Breast epithelium (tissue), 4 donors: ENCODE data around the gene CITED2. TPM values are rescaled to one million over a fixed set of nuclear protein-coding genes. Genes with fewer than 3 reads are reported as not detected.

Source experiments
- DNase-seq, 2 donors: peaks; one replicate each; pipeline ENCODE4 v3.0.0-alpha.2; 2019; ENCODE audit warnings: low spot score in 2 of 2
- H3K27ac ChIP-seq, 2 donors: fragments of 200-600 bp; sonication (generic) in 1 of 2; one replicate each; pipeline ENCODE4 v1.5.1; 2016 to 2019; ENCODE audit warnings: mild to moderate bottlenecking in 1 of 2
- H3K27me3 ChIP-seq, 2 donors: fragments of 200-600 bp; sonication (generic) in 1 of 2; one replicate each; pipeline versions ENCODE4 v1.5.1 to v1.6.0; 2017 to 2019; ENCODE audit warnings: control low read depth in 1 of 2, mild to moderate bottlenecking in 1 of 2
- H3K36me3 ChIP-seq: fragments of 200-600 bp; one replicate; pipeline ENCODE4 v1.5.1; 2019
- H3K4me1 ChIP-seq, 2 donors: fragments of 200-600 bp; sonication (generic); one replicate each; pipeline ENCODE4 v1.5.1; 2016 to 2019; ENCODE audit warnings: control low read depth in 1 of 2
- H3K4me3 ChIP-seq, 3 donors: fragments of 200-600 bp; sonication (generic); 1 replicate in 2 of 3; 2 replicates in 1 of 3; pipeline ENCODE4 v1.5.1; 2016 to 2019; ENCODE audit warnings: mild to moderate bottlenecking in 3 of 3, moderate library complexity in 2 of 3
- H3K9me3 ChIP-seq, 2 donors: fragments of 200-600 bp; sonication (generic) in 1 of 2; one replicate each; pipeline ENCODE4 v1.5.1; 2016 to 2019; ENCODE audit warnings: control low read depth in 1 of 2
- POLR2A ChIP-seq: fragments of 450-650 bp; IDR thresholded peaks from one replicate; pipeline ENCODE4 v1.6.1; 2016; ENCODE audit warnings: antibody characterized with exemption, mild to moderate bottlenecking, moderate library complexity
- POLR2AphosphoS5 ChIP-seq, 3 donors: sonication (generic); formaldehyde crosslinking; IDR thresholded peaks; one replicate each; pipeline ENCODE4 v1.6.1; 2017; ENCODE audit warnings: antibody characterized with exemption in 3 of 3
- intact Hi-C: fragments of 100-400 bp; cut with DNase I; formaldehyde crosslinking; loops from one replicate; pipeline ENCODE4 v1.15.1; 2023; ENCODE audit warnings: low total_unique reads
- total RNA-seq, 3 donors: library from RNA; depleted of rRNA; stranded (reverse); fragments of >200 nt; gene quantifications; one replicate each; pipeline ENCODE4 v1.1.0, GENCODE V29; 2016
- TF ChIP-seq, protein P1 (sequence below), 3 donors: fragments of 450-650 bp; IDR thresholded peaks; one replicate each; pipeline ENCODE4 v1.5.1; 2016 to 2017; ENCODE audit warnings: antibody characterized with exemption in 3 of 3, mild to moderate bottlenecking in 3 of 3, moderate library complexity in 3 of 3

Gene CITED2
- total RNA-seq, 3 donors from 2014 or later = 211 to 342 (median 300) TPM

DNA sequence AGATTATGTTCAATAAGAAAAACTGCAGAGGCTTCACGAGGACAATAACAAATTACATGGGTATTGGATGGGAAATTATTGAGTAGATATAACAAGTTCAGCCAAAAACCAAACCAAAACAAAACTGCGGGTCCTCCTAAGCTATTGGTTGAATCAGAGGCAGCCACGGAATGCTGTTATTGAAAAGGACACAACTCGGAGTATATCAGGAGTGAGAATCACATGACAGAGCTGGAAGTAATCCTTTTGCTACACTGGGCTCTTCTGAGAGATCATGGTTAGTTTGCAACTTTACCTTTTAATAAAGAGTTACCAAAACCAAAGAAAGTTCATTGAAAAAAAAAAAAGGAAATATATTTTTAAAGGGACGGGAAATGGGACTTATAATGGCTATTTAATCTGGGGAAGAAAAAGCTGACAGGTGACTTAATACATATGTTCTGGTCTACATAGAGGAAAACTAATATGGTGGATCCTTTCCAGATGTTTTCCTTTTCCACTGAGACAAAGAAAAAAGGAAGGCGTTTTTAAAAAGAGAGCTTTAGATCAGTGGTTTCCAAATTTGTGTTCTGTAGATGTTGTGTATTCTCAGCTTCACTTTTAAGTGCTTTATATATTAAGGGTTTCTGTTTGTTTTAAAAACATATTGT, 6.9 kb upstream of the CITED2 start:
- no peaks in the 10 kb centered on the region for H3K4me1 ChIP-seq
- intact Hi-C loops = no loop called here
- H3K4me3 ChIP-seq = no peak overlapping the region
- DNase-seq = no peak
- H3K9me3 ChIP-seq = no peaks in the 10 kb centered on the region
- no peak for TF ChIP-seq POLR2AphosphoS5 (IDR thresholded peaks at IDR 0.05)
- no peak for TF ChIP-seq POLR2A
- TF ChIP-seq, protein P1, sequence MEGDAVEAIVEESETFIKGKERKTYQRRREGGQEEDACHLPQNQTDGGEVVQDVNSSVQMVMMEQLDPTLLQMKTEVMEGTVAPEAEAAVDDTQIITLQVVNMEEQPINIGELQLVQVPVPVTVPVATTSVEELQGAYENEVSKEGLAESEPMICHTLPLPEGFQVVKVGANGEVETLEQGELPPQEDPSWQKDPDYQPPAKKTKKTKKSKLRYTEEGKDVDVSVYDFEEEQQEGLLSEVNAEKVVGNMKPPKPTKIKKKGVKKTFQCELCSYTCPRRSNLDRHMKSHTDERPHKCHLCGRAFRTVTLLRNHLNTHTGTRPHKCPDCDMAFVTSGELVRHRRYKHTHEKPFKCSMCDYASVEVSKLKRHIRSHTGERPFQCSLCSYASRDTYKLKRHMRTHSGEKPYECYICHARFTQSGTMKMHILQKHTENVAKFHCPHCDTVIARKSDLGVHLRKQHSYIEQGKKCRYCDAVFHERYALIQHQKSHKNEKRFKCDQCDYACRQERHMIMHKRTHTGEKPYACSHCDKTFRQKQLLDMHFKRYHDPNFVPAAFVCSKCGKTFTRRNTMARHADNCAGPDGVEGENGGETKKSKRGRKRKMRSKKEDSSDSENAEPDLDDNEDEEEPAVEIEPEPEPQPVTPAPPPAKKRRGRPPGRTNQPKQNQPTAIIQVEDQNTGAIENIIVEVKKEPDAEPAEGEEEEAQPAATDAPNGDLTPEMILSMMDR (IDR thresholded peaks at IDR 0.05) = no peak
- no peaks in the 10 kb centered on the region for H3K27me3 ChIP-seq
- no peak overlapping the region for H3K27ac ChIP-seq
- no peaks in the 10 kb centered on the region for H3K36me3 ChIP-seq

DNA sequence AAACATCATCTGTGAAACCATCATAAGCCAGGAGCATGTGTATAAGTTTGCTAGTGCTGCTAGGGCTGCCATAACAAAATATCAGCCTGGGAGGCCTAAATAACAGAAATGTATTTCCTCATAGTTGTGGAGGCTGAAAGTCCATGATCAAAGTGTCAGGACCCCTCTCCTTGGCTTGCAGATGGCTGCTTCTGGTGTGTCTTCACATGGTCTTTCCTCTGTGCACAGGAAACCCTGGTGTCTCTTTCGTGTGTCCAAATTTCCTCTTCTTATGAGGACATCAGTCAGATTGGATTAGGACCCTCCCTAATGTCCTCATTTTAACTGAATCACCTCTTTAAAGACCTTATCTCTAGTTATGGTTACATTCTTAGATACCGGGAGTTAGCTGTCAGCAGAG, 6.2 kb upstream of the CITED2 start:
- no peak overlapping the region for H3K27ac ChIP-seq
- H3K27me3 ChIP-seq = no peaks in the 10 kb centered on the region
- H3K4me3 ChIP-seq = no peak overlapping the region
- TF ChIP-seq POLR2A (no peak), POLR2AphosphoS5 (IDR thresholded peaks at IDR 0.05) (no peak)
- TF ChIP-seq, protein P1 (IDR thresholded peaks at IDR 0.05) = no peak
- no peaks in the 10 kb centered on the region for H3K9me3 ChIP-seq
- H3K4me1 ChIP-seq = no peaks in the 10 kb centered on the region
- no peaks in the 10 kb centered on the region for H3K36me3 ChIP-seq
- intact Hi-C loops = no loop called here
- no peak for DNase-seq

GRCh38 chr6:139380168-139380567, 5.7 kb upstream of the CITED2 start:
- DNase-seq = no peak
- Histone ChIP-seq H3K4me3 (no peak overlapping the region), H3K27ac (no peak overlapping the region), H3K27me3 (no peaks in the 10 kb centered on the region), H3K4me1 (no peaks in the 10 kb centered on the region), H3K36me3 (no peaks in the 10 kb centered on the region), H3K9me3 (no peaks in the 10 kb centered on the region)
- TF ChIP-seq POLR2A = no peak
- no peak for TF ChIP-seq POLR2AphosphoS5 (IDR thresholded peaks at IDR 0.05)
- TF ChIP-seq, protein P1 (IDR thresholded peaks at IDR 0.05) = no peak
- intact Hi-C loops = no loop called here

- Histone ChIP-seq H3K36me3 (no peaks in the 10 kb centered on the region), H3K9me3 (no peaks in the 10 kb centered on the region), H3K27me3 (no peaks in the 10 kb centered on the region), H3K4me3 (no peak overlapping the region), H3K4me1 (no peaks in the 10 kb centered on the region), H3K27ac (no peak overlapping the region)
- TF ChIP-seq, protein P1 (IDR thresholded peaks at IDR 0.05) = no peak
- TF ChIP-seq POLR2AphosphoS5 (IDR thresholded peaks at IDR 0.05) (no peak), POLR2A (no peak)
- DNase-seq = no peak
- intact Hi-C loops = loop anchor here (10.0 kb wide), 1 partner anchor 1096 kb away; no protein-coding TSS in a partner anchor
Observed at GRCh38 chr6:139378882-139379341, 4.5 kb upstream of the CITED2 start.

- TF ChIP-seq, protein P1 (IDR thresholded peaks at IDR 0.05) = no peak
- no peak for TF ChIP-seq POLR2AphosphoS5 (IDR thresholded peaks at IDR 0.05)
- no peak for TF ChIP-seq POLR2A
- Histone ChIP-seq H3K9me3 (no peaks in the 10 kb centered on the region), H3K27me3 (no peaks in the 10 kb centered on the region), H3K36me3 (no peaks in the 10 kb centered on the region), H3K4me3 (no peak overlapping the region), H3K4me1 (no peaks in the 10 kb centered on the region), H3K27ac (no peak overlapping the region)
- intact Hi-C loops = loop anchor here (10.0 kb wide), 1 partner anchor 1097 kb away; no protein-coding TSS in a partner anchor
- DNase-seq = no peak
Observed at GRCh38 chr6:139378226-139378625, 3.8 kb upstream of the CITED2 start.
